ENCODE data around the gene LAMB3. TPM values are rescaled to one million over a fixed set of nuclear protein-coding genes. Genes with fewer than 3 reads are reported as not detected.

The LAMB3 gene
- total and polyA plus RNA-seq, 2 donors = 13.3 to 15.3 TPM

DNA sequence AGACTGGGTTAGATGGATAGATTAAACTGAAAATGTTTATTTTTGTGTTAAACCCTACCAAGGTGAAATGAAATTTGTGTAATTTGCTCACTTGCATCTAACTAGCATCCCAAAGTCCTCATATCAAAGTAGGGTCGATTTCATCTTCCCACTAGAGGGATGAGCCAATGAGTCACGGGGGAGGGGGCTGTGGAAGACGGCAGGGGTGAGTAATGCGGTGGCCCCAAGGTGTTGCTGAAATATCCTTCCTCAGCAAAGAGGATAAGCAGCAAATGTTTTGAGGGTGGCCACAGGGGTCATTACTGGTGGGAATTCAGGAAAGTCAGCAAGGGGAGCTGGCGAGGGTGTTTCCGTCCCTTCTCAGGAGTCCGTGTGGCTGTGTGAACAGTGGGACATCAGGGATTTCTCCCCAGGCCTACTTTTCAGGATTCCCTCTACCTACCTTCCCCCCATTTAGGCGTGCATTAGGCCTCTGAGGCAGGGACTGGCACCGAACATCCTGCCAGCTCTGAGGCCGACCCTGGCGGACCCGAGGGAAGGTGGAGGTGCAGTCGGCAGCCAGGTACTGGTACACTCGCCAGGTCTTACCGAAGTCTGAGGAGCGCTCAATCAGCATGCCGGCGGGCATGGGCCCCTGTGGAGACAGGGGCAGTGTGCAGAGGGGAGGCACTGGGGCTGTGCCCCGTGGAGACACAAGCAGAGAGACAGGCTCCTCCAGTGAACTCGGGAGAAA is 18.1 kb downstream of the LAMB3 start:
- 91% methylated on average over 20 of the region's 20 CpGs for WGBS
- Histone ChIP-seq H3K4me3 (ENCODE audit: low read depth, low read length) (no peak overlapping the region), H3K4me1 (ENCODE audit: insufficient read depth) (no peaks in the 10 kb centered on the region), H3K27ac (ENCODE audit: low read depth) (no peak overlapping the region), H3K36me3 (ENCODE audit: insufficient read depth) (no peaks in the 10 kb centered on the region)
- no peak for DNase-seq (ENCODE audit: extremely low spot score)

DNA sequence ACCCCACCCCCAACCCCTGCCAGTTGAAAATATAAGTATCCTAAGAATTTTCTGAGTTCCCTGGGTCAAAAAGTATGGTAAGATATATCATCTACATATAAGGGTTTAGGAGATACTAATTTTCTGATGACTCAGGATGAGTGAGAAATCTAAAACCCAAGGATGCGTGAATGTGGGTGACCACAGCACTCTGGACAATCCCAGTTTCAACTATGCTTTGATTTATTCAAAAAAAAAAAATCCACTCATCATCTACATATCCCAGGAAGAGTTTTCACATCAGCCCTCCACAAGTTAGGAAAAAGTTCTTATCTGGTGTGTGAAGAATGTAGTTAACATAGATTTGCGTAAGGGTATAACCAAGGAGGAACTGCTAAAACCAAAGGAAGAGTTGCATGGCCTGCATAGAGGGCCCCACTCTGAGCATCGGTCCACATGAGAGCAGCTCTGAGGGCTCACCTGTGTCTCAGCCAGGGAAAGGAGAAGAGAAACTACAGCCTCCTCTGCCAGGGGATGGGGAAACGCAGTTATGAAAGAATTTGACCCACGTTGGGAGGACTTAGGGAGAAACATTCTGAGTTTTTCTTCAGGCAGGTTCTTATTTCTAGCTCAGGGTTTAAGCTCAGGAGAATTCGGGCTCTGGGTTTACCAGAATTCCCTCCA is 18.8 kb downstream of the LAMB3 start:
- Histone ChIP-seq H3K27ac (ENCODE audit: low read depth) (no peak overlapping the region), H3K4me1 (ENCODE audit: insufficient read depth) (no peaks in the 10 kb centered on the region), H3K4me3 (ENCODE audit: low read depth, low read length) (no peak overlapping the region), H3K36me3 (ENCODE audit: insufficient read depth) (no peaks in the 10 kb centered on the region)
- 86% methylated on average over 6 of the region's 6 CpGs for WGBS
- no peak for DNase-seq (ENCODE audit: extremely low spot score)

DNA sequence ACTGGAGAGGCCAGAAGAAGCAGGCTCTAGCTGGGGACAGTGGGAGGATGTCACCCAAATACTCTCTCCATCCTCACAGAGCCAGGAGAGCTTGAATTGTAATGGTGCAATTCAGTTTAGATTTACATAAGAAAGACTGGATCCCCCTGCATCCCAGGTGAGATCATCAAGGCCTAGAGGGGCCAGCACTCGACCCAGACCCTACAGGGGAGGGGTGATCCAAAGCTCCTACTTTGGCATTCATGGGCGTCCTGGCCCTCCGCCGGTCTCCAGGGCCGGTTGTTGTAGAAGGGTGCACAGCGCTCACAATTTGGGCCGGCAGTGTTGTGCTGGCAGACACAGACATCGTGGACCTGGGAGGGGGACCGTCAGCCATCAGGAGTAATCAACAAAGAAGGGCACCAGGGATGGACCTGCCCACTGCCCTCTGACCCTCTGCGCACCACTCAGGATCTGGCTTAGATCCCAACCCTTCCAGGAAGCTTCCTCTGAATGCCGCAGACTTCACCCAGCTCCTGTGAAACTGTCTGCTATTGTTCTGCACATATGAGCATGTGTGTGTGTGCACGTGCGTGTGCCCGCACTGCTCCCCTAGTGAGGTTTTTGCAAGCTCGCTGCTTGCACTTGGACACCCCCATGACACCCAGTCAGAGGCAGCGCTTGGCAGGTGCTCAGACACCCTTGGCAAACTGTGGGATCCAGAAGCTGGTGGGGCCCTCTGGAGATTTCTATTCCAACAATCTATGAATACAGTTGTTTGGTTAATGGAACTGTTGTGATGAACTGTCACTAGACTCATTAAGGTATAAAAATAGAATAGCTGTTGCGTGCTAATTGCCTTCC is 21.6 kb downstream of the LAMB3 start:
- no peak overlapping the region for H3K4me3 ChIP-seq (ENCODE audit: low read depth, low read length)
- no peaks in the 10 kb centered on the region for H3K36me3 ChIP-seq (ENCODE audit: insufficient read depth)
- H3K27ac ChIP-seq (ENCODE audit: low read depth) = no peak overlapping the region
- no peak for DNase-seq (ENCODE audit: extremely low spot score)
- 78% methylated on average over 17 of the region's 17 CpGs for WGBS
- no peaks in the 10 kb centered on the region for H3K4me1 ChIP-seq (ENCODE audit: insufficient read depth)

DNA sequence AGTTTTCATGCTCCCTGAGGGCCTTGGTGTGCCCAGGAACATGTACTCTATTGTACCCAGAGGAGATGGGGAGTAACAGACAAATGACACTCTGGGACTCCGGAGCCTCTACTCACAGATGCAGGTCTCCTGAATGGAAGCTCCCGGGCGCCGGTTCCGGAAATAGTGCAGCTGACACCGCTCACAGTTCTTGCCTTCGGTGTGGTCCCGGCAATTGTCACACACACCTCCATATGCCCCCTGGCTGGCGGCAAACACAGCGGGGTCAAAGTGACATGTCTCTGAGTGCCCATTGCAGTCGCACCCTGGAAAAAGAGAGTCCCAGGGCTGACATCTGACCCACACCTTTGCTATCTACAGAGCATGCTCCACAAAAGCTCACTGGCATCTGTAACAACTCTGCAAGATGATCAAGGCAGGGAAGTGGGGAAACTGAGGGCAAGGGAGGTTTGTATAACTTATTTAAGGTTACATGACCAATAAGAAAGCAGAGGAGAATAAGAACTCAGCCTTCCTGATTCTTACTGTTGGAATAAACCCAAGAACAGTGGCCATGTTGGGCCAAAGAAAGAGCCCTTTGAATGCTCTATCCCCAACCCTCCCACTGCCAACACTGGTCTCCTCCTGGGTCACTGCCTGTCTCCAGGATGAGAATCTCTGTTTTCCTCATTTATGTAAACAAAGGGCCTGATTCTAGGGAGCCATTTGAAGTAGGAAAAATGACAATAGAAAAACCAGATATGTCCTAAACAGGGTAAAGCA is 22.4 kb downstream of the LAMB3 start:
- no peak for DNase-seq (ENCODE audit: extremely low spot score)
- Histone ChIP-seq H3K4me1 (ENCODE audit: insufficient read depth) (no peaks in the 10 kb centered on the region), H3K27ac (ENCODE audit: low read depth) (no peak overlapping the region), H3K4me3 (ENCODE audit: low read depth, low read length) (no peak overlapping the region), H3K36me3 (ENCODE audit: insufficient read depth) (no peaks in the 10 kb centered on the region)
- 95% methylated on average over 11 of the region's 11 CpGs for WGBS

DNA sequence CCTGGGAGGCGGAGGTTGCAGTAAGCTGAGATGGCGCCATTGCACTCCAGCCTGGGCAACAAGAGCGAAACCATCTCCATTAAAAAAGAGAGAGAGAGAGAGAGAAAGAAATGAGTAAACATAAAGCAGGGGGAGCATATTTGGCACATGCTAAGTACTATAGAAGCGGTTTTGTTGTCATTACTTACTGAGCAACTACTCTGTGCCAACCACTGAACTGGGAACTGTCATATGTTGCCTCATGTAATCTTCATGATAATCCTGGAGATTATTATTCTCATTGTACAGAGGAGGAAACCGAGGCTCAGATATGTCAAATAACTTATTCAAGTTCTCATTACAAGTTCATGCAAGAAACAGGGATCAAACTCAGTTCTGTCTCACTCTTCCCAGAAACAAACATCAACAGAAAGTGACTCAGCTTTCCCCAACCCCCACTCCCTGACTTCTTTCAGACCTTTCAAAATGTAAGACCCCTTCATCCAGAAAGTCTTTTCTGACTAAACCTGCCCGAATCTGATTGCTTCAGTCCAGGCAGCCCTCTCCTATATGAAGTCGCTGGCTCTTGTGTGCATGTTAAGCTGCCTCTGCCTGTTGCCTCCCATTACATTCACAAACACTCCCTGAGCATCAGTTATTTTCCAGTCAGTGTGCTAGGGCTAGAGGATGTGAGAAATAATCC is 23.5 kb downstream of the LAMB3 start:
- Histone ChIP-seq H3K4me3 (ENCODE audit: low read depth, low read length) (no peak overlapping the region), H3K36me3 (ENCODE audit: insufficient read depth) (no peaks in the 10 kb centered on the region), H3K4me1 (ENCODE audit: insufficient read depth) (no peaks in the 10 kb centered on the region), H3K27ac (ENCODE audit: low read depth) (no peak overlapping the region)
- WGBS = 87% methylated on average over 7 of the region's 7 CpGs
- no peak for DNase-seq (ENCODE audit: extremely low spot score)

DNA sequence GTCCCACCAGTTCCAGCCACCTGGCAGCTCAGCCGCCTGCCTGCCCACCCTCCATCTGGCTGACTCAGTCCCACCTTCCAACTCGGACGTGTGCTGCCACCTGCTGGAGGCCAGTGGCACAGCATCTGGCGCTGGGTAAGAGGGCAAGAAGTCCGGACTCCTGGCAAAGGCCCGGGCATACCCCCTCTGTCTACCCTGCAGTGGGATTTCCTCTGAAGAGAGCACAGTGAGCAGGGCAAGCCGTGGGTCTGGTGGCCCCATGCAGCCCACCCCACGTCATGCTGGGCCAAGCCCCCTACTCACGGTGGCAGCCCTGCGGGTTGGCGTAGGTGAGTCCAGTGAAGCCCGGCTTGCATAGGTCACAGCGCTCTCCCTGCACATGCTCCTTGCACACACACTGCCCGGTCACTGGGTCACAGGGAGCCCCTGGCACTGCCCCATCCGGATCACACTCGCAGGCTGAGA is 24.5 kb downstream of the LAMB3 start:
- no peak for DNase-seq (ENCODE audit: extremely low spot score)
- Histone ChIP-seq H3K27ac (ENCODE audit: low read depth) (no peak overlapping the region), H3K36me3 (ENCODE audit: insufficient read depth) (no peaks in the 10 kb centered on the region), H3K4me1 (ENCODE audit: insufficient read depth) (no peaks in the 10 kb centered on the region), H3K4me3 (ENCODE audit: low read depth, low read length) (no peak overlapping the region)
- 44% methylated on average over 16 of the region's 16 CpGs for WGBS

DNA sequence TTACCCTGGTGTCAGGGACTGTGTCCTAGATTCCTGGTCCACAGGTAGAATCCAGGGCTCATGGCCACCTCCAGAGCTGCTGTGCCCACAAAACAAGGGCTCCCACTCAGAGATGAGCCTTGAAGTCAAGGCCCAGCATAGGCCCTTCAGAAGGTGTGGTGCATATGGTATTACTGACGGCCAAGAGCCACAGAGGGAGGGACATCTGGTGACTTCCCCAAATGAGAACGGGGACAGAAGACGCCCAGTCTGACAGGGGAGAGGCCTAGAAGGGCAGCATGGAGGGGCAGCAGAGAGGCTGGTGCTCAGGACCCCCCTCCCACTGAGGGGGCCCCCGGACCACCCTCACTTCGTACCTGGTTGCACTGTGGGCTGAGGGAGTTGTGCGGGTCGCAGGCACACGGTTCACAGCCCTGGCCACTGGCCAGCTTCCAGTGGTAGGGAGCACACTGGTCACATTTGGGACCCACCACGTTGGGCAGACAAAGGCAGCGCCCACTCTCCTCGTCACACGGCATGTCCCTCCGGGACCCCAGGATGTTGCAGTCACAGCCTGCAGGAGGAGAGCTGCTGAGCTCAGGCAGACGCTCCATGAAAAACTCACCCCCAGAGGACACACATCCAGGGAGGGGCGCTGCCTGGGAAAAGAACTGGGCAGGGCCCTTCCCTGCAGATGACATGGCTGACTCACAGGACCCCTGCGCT is 25.0 kb downstream of the LAMB3 start:
- H3K36me3 ChIP-seq (ENCODE audit: insufficient read depth) = no peaks in the 10 kb centered on the region
- H3K27ac ChIP-seq (ENCODE audit: low read depth) = no peak overlapping the region
- 65% methylated on average over 16 of the region's 16 CpGs for WGBS
- no peaks in the 10 kb centered on the region for H3K4me1 ChIP-seq (ENCODE audit: insufficient read depth)
- DNase-seq (ENCODE audit: extremely low spot score) = no peak
- no peak overlapping the region for H3K4me3 ChIP-seq (ENCODE audit: low read depth, low read length)

DNA sequence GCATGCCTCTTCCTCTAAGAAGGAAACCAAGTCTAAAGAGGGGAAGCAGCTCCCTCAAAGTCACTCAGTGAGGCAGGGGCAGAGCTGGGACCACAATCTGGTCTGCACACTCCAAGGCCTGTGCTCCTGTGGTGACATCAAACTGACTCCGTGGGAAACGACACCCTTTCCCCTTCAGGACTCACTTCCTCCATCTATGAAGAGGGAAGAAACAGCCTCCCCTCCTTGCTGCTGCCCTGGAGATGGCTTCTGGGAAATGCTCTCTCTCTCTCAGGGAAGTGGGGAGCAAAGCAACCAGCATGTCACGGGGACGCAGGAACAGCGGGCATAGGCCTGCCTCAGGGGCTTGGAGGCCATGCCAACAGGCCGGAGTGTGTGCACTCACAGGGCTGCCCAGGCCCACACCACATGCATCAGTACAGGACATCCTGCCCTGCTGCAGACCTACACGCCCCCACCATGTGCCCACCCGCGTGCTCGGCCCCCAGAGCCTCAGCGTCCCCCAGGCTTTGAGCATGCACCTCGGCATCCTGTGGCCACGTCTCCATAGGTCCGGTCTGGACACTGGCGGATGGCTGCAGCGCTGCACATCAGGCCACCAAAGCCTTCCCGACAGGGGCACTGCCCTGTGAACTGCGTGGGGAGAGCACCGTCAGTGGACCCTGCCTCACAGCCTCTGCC is 25.7 kb downstream of the LAMB3 start:
- no peak for DNase-seq (ENCODE audit: extremely low spot score)
- WGBS = 93% methylated on average over 19 of the region's 19 CpGs
- H3K27ac ChIP-seq (ENCODE audit: low read depth) = no peak overlapping the region
- H3K4me1 ChIP-seq (ENCODE audit: insufficient read depth) = no peaks in the 10 kb centered on the region
- no peak overlapping the region for H3K4me3 ChIP-seq (ENCODE audit: low read depth, low read length)
- H3K36me3 ChIP-seq (ENCODE audit: insufficient read depth) = no peaks in the 10 kb centered on the region

DNA sequence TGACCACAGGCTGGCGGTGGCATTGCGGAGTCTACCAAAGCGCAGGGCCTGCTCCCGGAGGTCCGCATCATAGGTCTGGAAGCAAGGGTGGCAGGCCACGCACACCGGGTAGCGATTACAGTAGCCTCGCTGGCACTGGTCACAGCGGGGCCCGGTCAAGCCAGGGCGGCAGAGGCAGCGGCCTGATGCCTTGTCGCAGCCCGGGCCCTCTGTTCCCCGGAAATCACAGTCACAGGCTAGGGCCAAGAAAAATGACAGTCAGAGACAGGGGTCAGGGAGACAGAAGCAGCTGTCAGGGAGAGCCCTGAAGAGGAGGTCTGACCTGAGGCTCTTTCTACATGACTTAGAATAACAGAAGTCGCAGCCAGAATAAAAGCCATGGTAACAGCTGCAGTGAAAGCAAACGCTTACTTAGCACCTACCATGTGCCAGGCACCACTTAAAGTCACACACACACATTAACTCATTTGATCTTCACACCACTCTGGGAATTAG is 26.4 kb downstream of the LAMB3 start:
- Histone ChIP-seq H3K27ac (ENCODE audit: low read depth) (no peak overlapping the region), H3K4me1 (ENCODE audit: insufficient read depth) (no peaks in the 10 kb centered on the region), H3K36me3 (ENCODE audit: insufficient read depth) (no peaks in the 10 kb centered on the region), H3K4me3 (ENCODE audit: low read depth, low read length) (no peak overlapping the region)
- DNase-seq (ENCODE audit: extremely low spot score) = no peak
- WGBS = 88% methylated on average over 18 of the region's 18 CpGs

DNA sequence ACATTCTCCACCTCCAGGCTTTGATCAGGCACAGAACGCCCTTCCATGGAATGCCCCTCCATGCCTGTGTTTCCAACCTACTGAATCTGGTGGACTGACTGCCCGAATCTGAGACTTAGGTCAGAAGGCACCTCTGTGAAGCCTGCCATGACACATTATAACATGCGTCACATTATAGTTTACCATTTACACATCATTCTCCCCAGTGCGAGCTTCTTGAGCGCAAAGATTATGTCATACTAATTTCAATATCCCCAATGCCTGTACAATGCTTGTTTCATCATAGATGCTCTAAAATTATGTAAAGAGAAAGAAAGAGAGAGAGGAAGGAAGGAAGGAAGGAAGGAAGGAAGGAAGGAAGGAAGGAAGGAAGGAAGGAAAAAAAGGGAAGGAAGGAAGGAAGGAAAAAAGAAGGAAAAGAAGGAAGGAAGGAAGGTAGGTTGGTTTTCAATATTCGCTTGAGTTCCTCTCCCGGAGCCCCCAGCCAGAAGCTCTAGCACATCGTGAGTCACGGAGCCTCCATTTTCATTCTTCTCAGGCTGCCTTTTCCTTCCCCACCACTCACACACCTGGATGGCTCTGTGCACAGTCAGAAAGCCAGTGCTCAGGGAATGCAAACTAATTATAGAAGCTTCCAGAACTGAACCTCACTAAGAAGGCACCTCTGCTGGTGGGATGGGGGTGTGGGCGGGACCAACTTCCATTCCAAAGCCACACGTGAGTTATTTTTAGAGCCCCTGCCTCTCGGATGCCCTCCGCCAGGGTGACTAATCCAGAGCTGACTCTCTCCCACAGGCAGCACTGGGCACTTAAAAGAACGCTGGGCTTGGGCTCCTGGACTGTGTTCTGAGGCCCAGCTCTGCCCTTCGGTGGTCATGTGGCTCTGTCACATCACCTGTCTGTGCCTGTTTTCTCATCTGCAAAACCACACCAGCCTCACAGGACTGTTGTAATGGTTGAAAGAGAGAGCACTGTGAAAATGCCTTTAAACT is 27.4 kb downstream of the LAMB3 start:
- no peak overlapping the region for H3K4me3 ChIP-seq (ENCODE audit: low read depth, low read length)
- 79% methylated on average over 15 of the region's 15 CpGs for WGBS
- no peaks in the 10 kb centered on the region for H3K36me3 ChIP-seq (ENCODE audit: insufficient read depth)
- H3K27ac ChIP-seq (ENCODE audit: low read depth) = no peak overlapping the region
- no peaks in the 10 kb centered on the region for H3K4me1 ChIP-seq (ENCODE audit: insufficient read depth)
- DNase-seq (ENCODE audit: extremely low spot score) = no peak
